CD4-positive, alpha-beta T cell treated with Interleukin-15 for 1 hour (primary cell): ENCODE measurements around the gene PCK2.

Source experiments
- DNase-seq: peaks from one replicate; pipeline ENCODE4 v3.0.0-alpha.2; 2020

PCK2 gene

DNA sequence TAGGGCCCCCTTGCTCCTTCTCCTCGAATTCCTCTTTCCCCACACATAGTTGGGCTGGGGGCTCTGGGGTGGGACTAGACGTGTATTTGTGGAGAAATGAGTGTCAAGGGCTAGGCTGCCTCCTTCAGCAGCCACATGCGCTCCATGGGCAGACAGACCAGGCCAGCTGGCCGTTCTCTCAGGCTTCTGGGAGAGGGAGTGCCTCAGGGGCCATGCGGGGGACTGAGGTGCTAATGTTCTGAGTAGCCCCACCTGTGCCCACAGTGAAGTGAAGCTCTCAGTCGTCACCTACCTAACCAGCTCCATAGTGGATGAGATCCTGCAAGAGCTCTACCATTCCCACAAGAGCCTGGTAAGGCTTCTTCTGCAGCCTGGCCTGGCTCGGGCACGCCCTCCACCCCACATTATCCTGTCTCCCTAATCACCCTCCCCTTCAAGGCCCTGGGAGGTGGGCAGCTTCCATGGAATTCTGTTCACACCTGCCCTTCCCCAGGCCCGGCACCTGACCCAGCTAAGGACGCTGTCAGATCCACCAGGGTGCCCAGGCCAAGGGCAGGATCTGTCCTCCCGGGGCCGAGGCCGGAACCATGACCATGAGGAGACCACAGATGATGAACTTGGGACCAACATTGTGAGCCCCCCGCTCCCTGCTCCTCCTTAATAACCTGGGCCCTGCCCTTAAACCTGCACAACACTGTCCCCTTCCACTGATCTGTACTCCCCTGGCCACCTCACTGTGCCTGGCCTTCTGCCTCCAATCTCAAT is 31.7 kb upstream of the PCK2 start:
- no peak for DNase-seq

DNA sequence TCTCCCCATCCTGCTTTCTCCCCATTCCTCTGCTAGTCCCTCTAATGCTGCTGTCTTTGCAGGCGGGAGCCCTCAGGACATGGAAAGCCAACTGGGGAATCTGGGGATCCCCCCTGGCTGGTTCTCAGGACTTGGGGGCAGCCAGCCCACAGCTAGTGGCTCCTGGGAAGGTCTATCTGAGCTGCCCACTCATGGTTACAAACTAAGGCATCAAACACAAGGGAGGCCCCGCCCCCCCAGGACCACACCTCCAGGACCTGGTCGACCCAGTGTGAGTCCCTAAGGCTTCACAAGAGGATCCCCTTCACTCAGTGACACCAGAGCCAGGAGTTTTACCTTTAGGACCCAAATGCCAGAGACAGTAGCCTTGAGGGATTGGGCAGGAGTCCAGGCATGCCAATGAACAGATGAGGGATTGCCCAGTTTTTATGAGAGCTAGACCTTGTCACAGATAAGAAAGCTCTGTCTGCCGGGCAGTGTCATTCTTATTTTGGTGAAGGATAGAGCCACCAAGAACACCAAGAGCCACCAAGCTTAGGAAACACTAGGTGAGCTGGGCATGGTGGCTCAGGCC is 30.8 kb upstream of the PCK2 start:
- no peak for DNase-seq

DNA sequence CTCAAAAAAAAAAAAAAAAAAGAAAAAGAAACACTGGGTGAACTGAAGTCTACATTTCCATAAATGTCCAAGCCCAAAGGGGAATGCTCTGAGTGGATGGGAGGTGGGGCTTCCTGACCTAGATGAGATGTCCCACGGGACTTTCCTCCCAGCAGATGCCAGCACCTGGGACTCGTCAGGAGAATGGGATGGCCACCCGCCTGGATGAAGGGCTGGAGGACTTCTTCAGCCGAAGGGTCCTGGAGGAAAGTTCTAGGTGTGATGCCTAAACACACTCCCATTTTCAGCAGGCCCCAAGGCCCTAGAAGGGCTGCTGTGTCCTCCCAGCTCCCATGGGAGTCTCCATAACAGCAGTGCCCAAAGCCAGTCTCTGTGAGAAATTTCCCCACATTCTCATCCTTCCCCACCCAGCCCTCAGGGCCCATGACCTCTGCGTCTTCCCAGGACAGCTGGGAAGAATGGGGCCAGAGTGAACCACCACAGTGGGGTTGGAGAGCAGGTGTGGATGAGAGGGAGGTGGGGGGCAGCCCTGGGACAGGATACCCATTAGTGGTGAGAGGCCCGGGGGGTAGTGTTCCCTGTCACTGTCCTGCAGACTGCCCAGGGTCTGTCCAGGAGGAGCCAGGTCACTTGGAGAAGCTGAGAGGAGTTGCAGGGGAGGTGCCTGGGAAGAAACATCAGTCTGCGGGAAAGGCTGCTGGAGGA is 29.9 kb upstream of the PCK2 start:
- no peak for DNase-seq

DNA sequence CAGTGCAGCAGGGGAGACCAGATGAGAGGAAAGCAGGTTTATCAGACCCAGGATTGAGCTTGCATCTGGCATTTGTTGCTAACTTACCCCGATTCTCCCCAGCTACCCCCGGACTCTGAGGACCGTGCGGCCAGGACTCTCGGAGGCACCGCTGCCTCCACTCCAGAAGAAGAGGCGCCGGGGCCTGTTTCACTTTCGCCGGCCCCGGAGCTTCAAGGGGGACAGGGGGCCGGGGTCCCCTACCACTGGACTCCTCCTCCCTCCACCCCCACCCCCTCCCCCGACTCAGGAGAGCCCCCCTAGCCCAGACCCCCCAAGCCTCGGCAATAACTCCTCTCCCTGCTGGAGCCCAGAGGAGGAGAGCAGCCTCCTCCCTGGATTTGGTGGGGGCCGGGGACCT is 29.3 kb upstream of the PCK2 start:
- no peak for DNase-seq

DNA sequence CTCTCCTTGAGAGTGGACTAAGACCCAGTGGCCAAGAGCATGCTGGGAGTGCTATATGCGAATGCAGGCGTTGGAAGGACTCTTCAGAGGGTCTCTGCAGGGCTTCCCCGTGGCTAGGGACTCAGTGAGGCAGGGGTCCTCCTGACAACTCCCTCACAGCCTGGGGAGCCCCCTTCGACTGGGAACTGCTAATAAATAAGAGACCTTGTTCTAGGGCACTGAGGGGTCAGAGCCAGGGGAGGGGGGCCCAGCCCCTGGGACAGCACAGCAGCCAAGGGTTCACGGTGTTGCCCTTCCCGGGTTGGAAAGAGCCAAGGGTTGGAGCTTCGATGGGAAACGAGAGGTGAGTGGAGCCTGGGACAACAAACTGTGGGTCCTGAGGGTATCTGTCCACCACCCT is 28.7 kb upstream of the PCK2 start:
- no peak for DNase-seq

DNA sequence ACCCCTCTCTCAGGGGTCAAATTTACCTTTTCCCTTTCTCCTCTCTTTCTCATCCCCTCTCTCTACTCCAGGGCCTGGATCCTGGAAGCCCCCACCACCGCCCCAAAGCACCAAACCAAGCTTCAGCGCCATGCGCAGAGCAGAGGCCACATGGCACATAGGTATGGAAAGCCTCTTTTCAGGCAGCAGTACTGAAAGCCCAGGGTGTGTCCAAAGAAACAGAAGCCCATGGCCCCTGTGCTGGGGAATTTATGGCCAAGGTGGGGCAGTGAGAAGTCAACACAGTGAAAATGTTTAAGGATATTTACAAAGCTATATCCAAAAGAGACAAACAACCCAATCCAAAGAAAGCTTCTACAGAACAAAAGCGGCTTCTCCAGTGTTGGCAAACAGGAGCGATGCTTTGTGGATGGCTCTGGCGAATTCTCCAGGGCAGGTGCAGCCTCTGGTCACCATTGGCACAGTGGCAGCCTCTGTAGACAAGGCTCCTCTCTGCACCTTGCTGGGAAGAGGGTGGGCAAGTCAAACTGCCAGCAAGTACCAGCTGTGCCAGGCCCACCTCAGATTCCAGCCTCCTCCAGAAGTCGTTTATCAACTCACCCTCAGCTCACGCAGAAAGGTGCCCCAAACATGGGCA is 27.5 kb upstream of the PCK2 start:
- DNase-seq, result no peak

DNA sequence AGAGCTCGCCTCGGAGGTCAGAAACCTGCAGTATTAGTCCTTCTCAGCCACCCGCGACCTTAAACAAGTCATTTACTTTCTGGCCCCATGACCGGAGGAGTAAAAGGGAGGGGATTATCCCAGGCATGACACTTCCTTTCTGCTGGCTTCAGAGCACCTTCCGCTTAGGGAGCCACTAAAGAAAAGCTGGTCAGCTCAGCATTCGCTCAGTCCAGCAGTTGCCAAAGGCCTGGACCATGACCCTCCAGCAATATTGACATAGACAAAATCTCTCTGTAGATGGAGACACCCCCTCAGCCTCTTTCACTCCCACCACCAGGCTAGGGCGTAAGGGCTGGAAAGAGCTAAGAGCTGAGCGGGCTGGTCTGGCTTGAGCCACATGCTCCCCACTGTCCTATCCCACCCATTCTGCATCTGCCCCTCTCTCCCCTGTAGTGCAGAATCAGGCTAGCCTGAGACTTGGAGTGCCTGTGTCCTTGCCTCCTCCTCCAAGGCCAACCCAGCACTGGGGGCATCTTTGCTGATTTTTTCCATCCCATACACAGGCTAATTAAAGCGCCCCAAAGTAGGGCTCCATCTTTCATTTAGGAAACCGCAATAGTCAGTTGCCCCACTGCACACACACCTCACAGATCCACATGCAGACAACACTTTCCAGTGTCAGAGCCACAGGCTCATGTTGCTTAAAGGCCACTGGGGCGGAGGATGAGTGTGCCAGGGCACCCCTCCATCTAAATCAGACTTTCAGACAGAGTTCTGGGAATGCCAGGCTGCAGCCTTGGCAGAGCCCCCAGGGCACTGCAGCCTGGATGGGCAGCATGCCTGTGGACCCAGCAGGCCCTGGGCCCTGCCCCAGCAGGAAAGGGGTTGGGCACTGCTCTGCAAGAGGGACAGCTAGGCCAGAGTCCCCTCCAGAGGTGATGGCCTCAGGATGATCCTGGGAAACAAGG is 26.7 kb upstream of the PCK2 start:
- DNase-seq, result no peak

DNA sequence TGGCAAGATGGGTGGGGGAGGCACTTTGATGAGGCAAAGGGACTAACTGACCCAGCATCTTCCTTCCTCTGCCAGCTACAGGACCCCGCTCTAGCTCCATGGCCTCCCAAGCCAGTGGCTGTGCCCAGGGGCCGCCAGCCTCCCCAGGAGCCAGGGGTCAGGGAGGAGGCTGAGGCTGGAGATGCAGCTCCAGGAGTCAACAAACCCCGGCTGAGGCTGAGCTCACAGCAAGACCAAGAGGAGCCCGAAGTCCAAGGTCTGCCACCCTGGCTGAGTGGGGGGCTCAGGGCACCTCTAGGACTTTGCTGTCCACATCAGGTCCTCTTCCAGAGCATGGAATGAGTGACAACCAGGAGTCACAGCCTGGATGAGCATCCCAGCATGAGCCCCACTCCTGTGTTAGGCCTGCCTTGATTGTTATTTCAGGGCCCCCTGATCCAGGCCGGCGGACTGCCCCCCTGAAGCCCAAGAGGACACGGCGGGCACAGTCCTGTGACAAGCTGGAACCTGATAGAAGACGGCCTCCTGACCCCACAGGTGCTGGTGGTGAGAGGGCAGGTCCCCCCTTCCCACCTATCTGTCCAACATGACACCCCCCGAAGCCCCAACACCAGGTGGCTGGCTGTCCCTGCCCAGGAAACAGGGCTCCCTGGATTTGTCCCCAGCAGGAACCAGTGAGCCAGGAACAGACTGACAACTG is 25.2 kb upstream of the PCK2 start:
- no peak for DNase-seq

DNA sequence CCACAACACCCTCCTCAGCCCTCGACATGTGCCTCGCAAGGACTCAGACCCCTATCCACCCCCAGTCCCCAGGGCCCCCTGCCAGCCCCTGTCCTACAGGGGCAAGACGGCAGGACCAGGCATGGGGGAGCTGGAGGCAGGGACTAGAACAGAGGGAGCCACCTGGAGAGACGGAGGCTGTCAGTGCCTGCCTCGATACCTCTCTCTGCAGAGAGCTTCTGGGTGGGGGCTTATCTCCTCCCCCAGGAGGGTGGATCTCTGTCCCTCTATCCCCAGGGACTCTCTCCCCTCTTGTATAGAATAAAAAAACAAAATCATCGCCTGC is 24.7 kb upstream of the PCK2 start:
- DNase-seq, result no peak

DNA sequence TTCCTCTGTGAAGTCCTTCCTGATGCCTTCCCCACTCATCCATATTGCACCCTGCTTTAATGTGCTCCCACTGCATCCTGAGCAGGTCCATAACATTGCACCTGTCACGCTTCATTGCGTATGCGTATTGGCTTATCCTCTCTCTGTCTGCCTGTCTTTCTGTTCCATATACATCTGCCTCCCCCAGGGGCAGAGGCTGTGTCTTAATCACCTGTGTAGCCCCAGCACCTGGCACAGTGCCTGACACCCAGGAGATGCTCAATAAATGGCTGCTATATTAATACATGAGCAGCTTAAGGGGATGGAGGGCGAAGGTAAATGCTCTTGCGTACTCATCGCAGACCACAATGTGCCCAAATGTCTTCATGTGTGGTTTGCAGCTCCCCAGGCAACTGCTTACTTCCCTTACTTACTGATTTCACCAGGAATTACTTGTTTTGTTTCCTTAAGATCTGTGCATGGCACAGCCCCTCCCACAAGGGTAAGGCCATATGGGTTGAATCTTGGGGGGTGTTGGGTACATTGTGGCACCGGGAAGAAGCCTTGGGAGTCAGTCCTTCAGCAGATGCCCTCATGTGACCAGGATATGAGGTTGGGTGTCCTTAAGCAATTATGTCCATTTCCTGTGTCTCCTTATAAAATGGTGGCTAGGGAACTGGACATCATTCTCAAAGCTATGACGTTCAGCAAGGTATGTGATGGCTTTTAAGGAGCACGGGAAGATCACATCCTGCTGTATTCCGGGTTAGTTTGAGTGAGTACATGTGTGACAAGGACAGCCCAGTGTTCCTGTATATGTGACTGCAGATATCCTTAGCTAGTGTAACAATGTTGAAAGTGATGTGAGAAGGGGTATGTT is 23.6 kb upstream of the PCK2 start:
- DNase-seq, result no peak

DNA sequence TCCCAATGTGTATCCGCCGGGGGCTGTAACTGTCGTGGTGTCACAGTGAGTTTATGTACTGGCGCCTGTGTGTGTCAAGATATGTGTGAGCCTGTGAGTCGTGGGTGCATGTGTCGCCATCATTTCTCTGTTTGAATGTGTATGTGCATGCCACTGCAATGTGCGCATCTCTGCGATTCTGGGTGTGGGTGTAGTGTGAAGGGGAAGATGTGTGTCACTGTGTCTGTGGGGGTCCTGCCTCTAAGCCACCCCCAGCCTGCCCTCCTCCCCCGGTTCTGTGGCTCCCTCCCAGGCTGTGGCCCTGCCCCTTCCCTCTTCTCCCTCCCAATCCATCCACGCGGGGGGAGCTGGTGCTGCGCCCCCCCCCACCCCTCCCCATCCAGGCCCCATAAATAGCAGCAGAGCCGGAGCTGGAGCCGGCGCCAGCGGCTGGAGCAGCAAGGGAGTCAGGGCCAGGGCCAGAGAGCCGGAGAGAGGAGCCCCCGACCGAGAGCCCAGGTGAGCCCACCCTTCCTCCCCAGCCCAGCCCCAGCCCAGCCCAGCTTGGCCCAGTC is 22.9 kb upstream of the PCK2 start, which contains the start of gene CPNE6:
TSS of gene CPNE6 (plus strand) at position 419 of the 554 bp plus-strand sequence. CDS start 1,375 bp downstream, outside the sequence.
- DNase-seq, result no peak

DNA sequence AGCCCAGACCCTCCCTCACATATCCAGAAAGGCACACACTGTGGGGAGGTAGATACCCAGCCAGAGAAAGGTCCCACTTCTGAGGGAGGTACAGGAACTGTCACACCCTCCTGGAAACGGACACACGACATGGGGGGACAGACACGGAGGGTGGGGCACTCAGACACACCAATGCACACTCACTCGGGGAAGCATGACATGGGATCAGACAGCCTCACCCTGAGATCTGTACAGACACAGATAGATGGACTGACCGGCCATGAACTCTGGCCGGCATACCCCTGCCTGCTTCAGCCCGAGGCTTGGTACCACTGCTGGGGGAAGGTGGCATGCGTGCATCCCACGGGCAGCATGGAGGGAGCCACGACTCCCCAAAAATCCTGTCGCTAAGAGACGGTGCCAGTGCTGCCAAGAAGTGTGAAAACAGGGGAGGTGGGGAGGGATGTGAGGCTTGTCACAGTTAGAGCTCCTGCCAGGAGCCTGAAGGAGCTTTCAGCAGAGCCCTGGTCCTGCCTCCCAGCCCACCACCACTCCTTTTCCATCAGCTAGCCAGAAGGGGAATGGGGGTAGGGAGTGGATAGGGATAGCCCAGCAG is 22.2 kb upstream of the PCK2 start:
- no peak for DNase-seq

DNA sequence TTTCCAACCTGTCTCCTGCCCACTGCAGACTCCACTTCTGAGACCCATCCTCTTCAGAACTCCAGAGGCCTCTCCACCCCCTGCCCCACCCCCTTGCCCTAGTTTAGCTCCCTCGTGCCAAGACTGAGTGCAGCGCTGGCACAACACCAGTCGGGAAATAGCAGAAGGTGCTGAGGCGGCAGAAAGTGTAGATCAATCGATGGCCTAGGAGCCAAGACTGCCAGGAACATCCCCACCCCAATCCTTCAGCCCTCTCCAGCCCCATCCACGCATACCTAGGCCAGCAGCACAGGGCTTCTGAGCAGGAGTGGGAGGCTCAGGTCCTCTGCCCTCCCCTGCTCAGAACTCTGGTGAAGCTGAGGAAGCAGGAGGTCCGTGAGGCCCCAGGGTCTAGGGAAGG is 21.7 kb upstream of the PCK2 start:
- no peak for DNase-seq

DNA sequence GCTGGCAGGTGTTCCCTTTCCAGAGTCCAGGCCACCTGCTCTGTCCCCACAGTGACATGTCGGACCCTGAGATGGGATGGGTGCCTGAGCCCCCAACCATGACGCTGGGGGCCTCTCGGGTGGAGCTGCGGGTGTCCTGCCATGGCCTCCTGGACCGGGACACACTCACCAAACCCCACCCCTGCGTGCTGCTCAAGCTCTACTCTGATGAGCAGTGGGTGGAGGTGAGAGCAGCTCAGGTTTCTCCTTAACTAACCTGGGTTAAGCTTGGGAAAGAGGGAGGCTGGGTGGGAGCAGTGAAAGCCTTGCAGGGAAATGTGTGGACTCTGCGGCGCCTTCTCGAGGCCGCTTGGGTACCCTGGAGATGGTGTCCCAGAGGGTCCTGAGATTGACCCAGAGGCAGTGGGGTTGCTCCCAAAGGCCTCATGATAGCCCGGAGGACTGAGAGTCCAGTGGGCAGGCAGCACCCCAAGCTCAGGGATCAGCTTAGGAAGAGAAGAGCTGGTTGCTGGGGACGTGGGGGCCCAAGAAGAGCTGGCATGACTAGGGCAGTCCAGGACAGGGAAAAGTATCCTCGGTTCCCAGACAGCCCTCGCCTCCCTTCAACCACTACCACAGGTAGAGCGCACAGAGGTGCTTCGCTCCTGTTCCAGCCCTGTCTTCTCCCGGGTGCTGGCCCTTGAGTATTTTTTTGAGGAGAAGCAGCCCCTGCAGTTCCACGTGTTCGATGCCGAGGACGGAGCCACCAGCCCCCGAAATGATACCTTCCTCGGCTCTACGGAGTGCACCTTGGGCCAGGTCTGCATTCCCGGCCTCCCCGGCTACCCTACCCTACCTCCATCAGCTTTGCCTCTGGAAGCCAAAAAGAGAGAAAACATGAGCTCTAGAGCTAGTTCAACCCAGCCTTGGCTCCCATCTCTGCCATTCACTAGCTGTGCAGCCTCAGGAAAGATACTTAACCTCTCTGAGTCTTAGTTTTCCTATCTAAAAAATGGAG is 20.9 kb upstream of the PCK2 start:
- DNase-seq, result no peak

DNA sequence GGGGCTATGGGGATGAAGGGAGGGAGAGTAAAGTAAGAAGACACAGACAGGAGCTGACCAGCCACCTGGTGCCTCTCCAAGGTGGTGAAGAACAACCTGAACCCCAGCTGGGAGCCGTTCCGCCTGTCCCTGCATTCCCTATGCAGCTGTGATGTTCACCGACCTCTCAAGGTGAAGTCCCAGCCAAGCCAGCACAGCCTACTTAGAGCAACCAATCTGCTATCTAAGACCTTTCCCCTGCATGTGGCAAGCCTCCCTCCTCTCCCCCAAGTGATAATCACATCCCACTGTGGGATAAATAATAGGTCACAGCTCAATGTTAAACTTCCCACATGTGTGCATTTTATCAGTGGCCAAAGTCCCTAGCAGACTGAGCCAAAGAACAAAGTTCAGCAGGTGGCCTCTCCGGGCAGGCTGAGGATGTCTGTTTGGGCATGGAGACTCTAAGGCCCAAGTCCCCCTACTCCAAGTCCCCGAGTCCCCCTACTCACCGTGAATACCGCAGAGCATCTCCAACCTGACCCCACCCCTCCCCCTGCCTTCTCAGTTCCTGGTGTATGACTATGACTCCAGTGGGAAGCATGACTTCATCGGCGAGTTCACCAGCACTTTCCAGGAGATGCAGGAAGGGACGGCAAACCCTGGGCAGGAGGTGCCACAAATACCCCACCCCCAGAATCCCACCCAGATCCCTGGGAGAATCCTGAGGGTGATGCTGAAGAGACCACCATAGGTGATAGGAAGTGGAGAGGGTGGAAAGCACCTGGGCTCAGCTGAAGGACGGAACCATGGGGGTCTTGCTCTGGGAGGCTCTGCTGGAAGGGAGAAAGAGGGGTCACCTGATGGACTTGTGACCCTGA is 19.3 kb upstream of the PCK2 start:
- no peak for DNase-seq

DNA sequence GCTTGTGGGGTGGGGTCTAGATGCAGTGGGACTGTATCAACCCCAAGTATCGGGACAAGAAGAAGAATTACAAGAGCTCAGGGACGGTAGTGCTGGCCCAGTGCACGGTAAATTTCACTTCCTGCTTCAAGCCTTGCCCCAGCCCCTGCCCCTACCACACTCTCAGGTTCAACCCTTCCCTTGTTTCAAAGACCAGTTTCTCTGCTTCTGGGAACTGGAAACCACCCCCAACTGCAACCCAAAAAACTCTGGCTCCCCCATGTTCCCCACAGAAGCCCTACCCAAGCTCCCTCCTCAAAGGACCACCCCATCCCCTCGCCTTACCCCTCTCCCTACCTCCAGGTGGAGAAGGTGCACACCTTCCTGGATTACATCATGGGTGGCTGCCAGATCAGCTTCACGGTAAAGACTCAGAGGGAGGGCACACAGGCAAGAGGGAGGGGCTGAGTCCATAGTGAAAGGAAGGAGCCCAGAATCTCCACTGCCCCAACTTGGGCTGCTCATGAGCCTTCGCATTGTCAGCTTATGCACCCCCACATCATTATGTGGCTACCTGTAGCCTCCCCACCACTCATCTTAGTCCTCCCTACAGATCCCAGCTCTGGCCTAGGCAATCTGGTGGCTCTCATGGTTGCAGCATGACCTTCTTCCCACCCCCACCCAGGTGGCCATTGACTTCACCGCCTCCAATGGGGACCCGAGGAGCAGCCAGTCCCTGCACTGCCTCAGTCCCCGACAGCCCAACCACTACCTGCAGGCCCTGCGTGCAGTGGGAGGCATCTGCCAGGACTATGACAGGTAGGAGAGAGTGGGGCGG is 18.4 kb upstream of the PCK2 start:
- no peak for DNase-seq

DNA sequence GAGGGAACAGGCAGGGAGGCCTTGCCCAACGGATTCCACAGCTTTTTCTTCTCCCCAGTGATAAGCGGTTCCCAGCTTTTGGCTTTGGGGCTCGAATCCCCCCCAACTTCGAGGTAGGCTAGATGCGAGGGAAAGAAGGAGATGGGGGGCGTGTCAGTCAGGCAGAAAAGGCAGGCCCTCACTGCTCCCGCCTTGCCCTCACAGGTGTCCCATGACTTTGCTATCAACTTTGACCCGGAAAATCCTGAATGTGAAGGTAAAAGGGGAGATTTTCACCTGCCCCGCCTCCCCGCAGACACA is 17.9 kb upstream of the PCK2 start:
- DNase-seq, result no peak
